ENCODE measurements around the gene EXD3.

The EXD3 gene

GRCh38 chr9:137275588-137276472 is 147.1 kb downstream of the EXD3 start:
- H3K36me3 Mint-ChIP-seq: no peaks in the 10 kb centered on the region
- H3K4me3 Mint-ChIP-seq: no peak overlapping the region
- H3K27me3 Mint-ChIP-seq: no peaks in the 10 kb centered on the region
- H3K4me1 Mint-ChIP-seq (ENCODE audit: low read depth): peaks cover 14% of the 10 kb centered on the region
- H3K27ac Mint-ChIP-seq: peak overlapping the region; percentile 28
- H3K9me3 Mint-ChIP-seq (ENCODE audit: low read depth): no peaks in the 10 kb centered on the region

- no peak overlapping the region for H3K4me3 Mint-ChIP-seq
Observed at GRCh38 chr9:137275203-137275587, 147.8 kb downstream of the EXD3 start.

GRCh38 chr9:137273611-137274320 is 149.2 kb downstream of the EXD3 start:
- Mint-ChIP-seq H3K36me3 (peaks cover 9% of the 10 kb centered on the region), H3K27me3 (no peaks in the 10 kb centered on the region), H3K27ac (no peak overlapping the region), H3K4me3 (no peak overlapping the region), H3K4me1 (ENCODE audit: low read depth) (peaks cover 14% of the 10 kb centered on the region), H3K9me3 (ENCODE audit: low read depth) (no peaks in the 10 kb centered on the region)

More at GRCh38 chr9:137275203-137275587, 147.8 kb downstream of the EXD3 start:
- peaks cover 14% of the 10 kb centered on the region for H3K4me1 Mint-ChIP-seq (ENCODE audit: low read depth)
- no peaks in the 10 kb centered on the region for H3K27me3 Mint-ChIP-seq
- no peaks in the 10 kb centered on the region for H3K9me3 Mint-ChIP-seq (ENCODE audit: low read depth)
- no peak overlapping the region for H3K27ac Mint-ChIP-seq
- H3K36me3 Mint-ChIP-seq: no peaks in the 10 kb centered on the region

GRCh38 chr9:137273095-137273490 is 149.9 kb downstream of the EXD3 start:
- Mint-ChIP-seq H3K4me1 (ENCODE audit: low read depth) (peaks cover 14% of the 10 kb centered on the region), H3K4me3 (no peak overlapping the region), H3K27ac (no peak overlapping the region), H3K36me3 (peaks cover 12% of the 10 kb centered on the region), H3K9me3 (ENCODE audit: low read depth) (no peaks in the 10 kb centered on the region), H3K27me3 (no peaks in the 10 kb centered on the region)

GRCh38 chr9:137272241-137273094 is 150.5 kb downstream of the EXD3 start:
- peaks cover 12% of the 10 kb centered on the region for H3K36me3 Mint-ChIP-seq
- peaks cover 14% of the 10 kb centered on the region for H3K4me1 Mint-ChIP-seq (ENCODE audit: low read depth)
- no peak overlapping the region for H3K4me3 Mint-ChIP-seq

GRCh38 chr9:137271696-137272076 is 151.3 kb downstream of the EXD3 start:
- Mint-ChIP-seq H3K4me3 (peak overlapping the region; percentile 4), H3K4me1 (ENCODE audit: low read depth) (peaks cover 14% of the 10 kb centered on the region), H3K27me3 (no peaks in the 10 kb centered on the region), H3K36me3 (peaks cover 12% of the 10 kb centered on the region), H3K9me3 (ENCODE audit: low read depth) (no peaks in the 10 kb centered on the region), H3K27ac (no peak overlapping the region)

More at GRCh38 chr9:137272241-137273094, 150.5 kb downstream of the EXD3 start:
- no peaks in the 10 kb centered on the region for H3K9me3 Mint-ChIP-seq (ENCODE audit: low read depth)
- no peak overlapping the region for H3K27ac Mint-ChIP-seq
- no peaks in the 10 kb centered on the region for H3K27me3 Mint-ChIP-seq

GRCh38 chr9:137270929-137271695 is 151.8 kb downstream of the EXD3 start:
- Mint-ChIP-seq H3K36me3 (peaks cover 12% of the 10 kb centered on the region), H3K9me3 (ENCODE audit: low read depth) (no peaks in the 10 kb centered on the region), H3K27me3 (no peaks in the 10 kb centered on the region), H3K4me3 (peak overlapping the region; percentile 4), H3K4me1 (ENCODE audit: low read depth) (peaks cover 14% of the 10 kb centered on the region), H3K27ac (peak overlapping the region; percentile 2)

GRCh38 chr9:137269231-137269772 is 153.7 kb downstream of the EXD3 start:
- H3K27ac Mint-ChIP-seq: no peak overlapping the region
- no peak overlapping the region for H3K4me3 Mint-ChIP-seq
- peaks cover 12% of the 10 kb centered on the region for H3K36me3 Mint-ChIP-seq
- peaks cover 6% of the 10 kb centered on the region for H3K4me1 Mint-ChIP-seq (ENCODE audit: low read depth)
- H3K27me3 Mint-ChIP-seq: no peaks in the 10 kb centered on the region
- H3K9me3 Mint-ChIP-seq (ENCODE audit: low read depth): no peaks in the 10 kb centered on the region

- no peak overlapping the region for H3K4me3 Mint-ChIP-seq
- no peak overlapping the region for H3K27ac Mint-ChIP-seq
- H3K4me1 Mint-ChIP-seq (ENCODE audit: low read depth): peaks cover 6% of the 10 kb centered on the region
- peaks cover 12% of the 10 kb centered on the region for H3K36me3 Mint-ChIP-seq
- H3K27me3 Mint-ChIP-seq: no peaks in the 10 kb centered on the region
- no peaks in the 10 kb centered on the region for H3K9me3 Mint-ChIP-seq (ENCODE audit: low read depth)
Observed at GRCh38 chr9:137268538-137269201, 154.3 kb downstream of the EXD3 start.

- H3K27ac Mint-ChIP-seq: no peak overlapping the region
- H3K4me1 Mint-ChIP-seq (ENCODE audit: low read depth): peaks cover 6% of the 10 kb centered on the region
- peaks cover 12% of the 10 kb centered on the region for H3K36me3 Mint-ChIP-seq
- no peaks in the 10 kb centered on the region for H3K27me3 Mint-ChIP-seq
- no peaks in the 10 kb centered on the region for H3K9me3 Mint-ChIP-seq (ENCODE audit: low read depth)
- no peak overlapping the region for H3K4me3 Mint-ChIP-seq
Observed at GRCh38 chr9:137267933-137268355, 155.0 kb downstream of the EXD3 start.

- peaks cover 13% of the 10 kb centered on the region for H3K36me3 Mint-ChIP-seq
- no peak overlapping the region for H3K27ac Mint-ChIP-seq
Observed at GRCh38 chr9:137266585-137267453, 156.1 kb downstream of the EXD3 start.

GRCh38 chr9:137266162-137266527 is 156.8 kb downstream of the EXD3 start:
- peaks cover 3% of the 10 kb centered on the region for H3K4me1 Mint-ChIP-seq (ENCODE audit: low read depth)
- H3K36me3 Mint-ChIP-seq: peaks cover 17% of the 10 kb centered on the region
- H3K27ac Mint-ChIP-seq: no peak overlapping the region
- no peaks in the 10 kb centered on the region for H3K9me3 Mint-ChIP-seq (ENCODE audit: low read depth)
- no peaks in the 10 kb centered on the region for H3K27me3 Mint-ChIP-seq
- no peak overlapping the region for H3K4me3 Mint-ChIP-seq

More at GRCh38 chr9:137266585-137267453, 156.1 kb downstream of the EXD3 start:
- Mint-ChIP-seq H3K27me3 (no peaks in the 10 kb centered on the region), H3K4me3 (no peak overlapping the region), H3K4me1 (ENCODE audit: low read depth) (peaks cover 6% of the 10 kb centered on the region), H3K9me3 (ENCODE audit: low read depth) (no peaks in the 10 kb centered on the region)
